SK-N-SH treated with all-trans-retinoic acid at 6 μM for 48 hours (cell line): ENCODE data around the gene RPS8.

Experiments used
- ATAC-seq: fragments of 200-7000 bp; cut with Tn5 transposase; 3 replicates; pipeline ENCODE4 v1.9.1; 2020; ENCODE audit warnings: mild to moderate bottlenecking, moderate library complexity
- ARNTL ChIP-seq: fragments of 450-650 bp; formaldehyde crosslinking; IDR thresholded peaks from 2 replicates; pipeline ENCODE4 v1.5.0; 2020; ENCODE audit warnings: low read depth, mild to moderate bottlenecking, moderate library complexity, borderline replicate concordance
- BACH2 ChIP-seq: fragments of 250-450 bp; sonication (Bioruptor Pico); IDR thresholded peaks from 2 replicates; pipeline ENCODE4 v1.9.0; 2021; ENCODE audit warnings: mild to moderate bottlenecking, borderline replicate concordance
- CSDC2 ChIP-seq: fragments of 250-450 bp; sonication (Bioruptor Pico); IDR thresholded peaks from 2 replicates; pipeline ENCODE4 v1.5.0; 2020; ENCODE audit warnings: mild to moderate bottlenecking, moderate library complexity
- CSRNP3 ChIP-seq: fragments of 250-450 bp; sonication (Bioruptor Pico); IDR thresholded peaks from 2 replicates; pipeline ENCODE4 v1.5.1; 2021; ENCODE audit warnings: mild to moderate bottlenecking, moderate library complexity
- ESRRG ChIP-seq: fragments of 250-450 bp; sonication (Bioruptor Pico); IDR thresholded peaks from 2 replicates; pipeline ENCODE4 v1.6.1; 2021; ENCODE audit warnings: mild to moderate bottlenecking
- GLIS3 ChIP-seq: fragments of 250-450 bp; sonication (Bioruptor Pico); IDR thresholded peaks from 2 replicates; pipeline ENCODE4 v1.5.0; 2020; ENCODE audit warnings: mild to moderate bottlenecking, moderate library complexity
- OSR1 ChIP-seq: fragments of 250-450 bp; sonication (Bioruptor Pico); IDR thresholded peaks from 2 replicates; pipeline ENCODE4 v1.8.0; 2022; ENCODE audit warnings: moderate library complexity, mild to moderate bottlenecking, inconsistent platforms
- PATZ1 ChIP-seq: fragments of 250-450 bp; sonication (Bioruptor Pico); IDR thresholded peaks from 2 replicates; pipeline ENCODE4 v1.8.0; 2020; ENCODE audit warnings: mild to moderate bottlenecking, moderate library complexity, borderline replicate concordance
- POU6F1 ChIP-seq: fragments of 250-450 bp; sonication (Bioruptor Pico); IDR thresholded peaks from 2 replicates; pipeline ENCODE4 v1.8.0; 2021; ENCODE audit warnings: low read depth, mild to moderate bottlenecking, moderate library complexity, borderline replicate concordance
- PPARA ChIP-seq: fragments of 250-450 bp; sonication (Bioruptor Pico); IDR thresholded peaks from 2 replicates; pipeline ENCODE4 v1.5.0; 2020; ENCODE audit warnings: mild to moderate bottlenecking, borderline replicate concordance
- RARB ChIP-seq: fragments of 250-450 bp; sonication (Bioruptor Pico); IDR thresholded peaks from 2 replicates; pipeline ENCODE4 v1.8.0; 2021; ENCODE audit warnings: mild to moderate bottlenecking, moderate library complexity
- TCF4 ChIP-seq: fragments of 250-450 bp; sonication (Bioruptor Pico); IDR thresholded peaks from 2 replicates; pipeline ENCODE4 v1.8.0; 2021; ENCODE audit warnings: mild to moderate bottlenecking, moderate library complexity, borderline replicate concordance
- TOX ChIP-seq: fragments of 250-450 bp; sonication (Bioruptor Pico); IDR thresholded peaks from 2 replicates; pipeline ENCODE4 v1.8.0; 2021; ENCODE audit warnings: mild to moderate bottlenecking, moderate library complexity, borderline replicate concordance
- ZC3H10 ChIP-seq: fragments of 250-450 bp; sonication (Bioruptor Pico); IDR thresholded peaks from 2 replicates; pipeline ENCODE4 v1.5.1; 2021; ENCODE audit warnings: mild to moderate bottlenecking, moderate library complexity
- ZFP3 ChIP-seq: fragments of 250-450 bp; sonication (Bioruptor Pico); IDR thresholded peaks from 2 replicates; pipeline ENCODE4 v1.5.0; 2020; ENCODE audit warnings: mild to moderate bottlenecking, moderate library complexity
- ZFP30 ChIP-seq: fragments of 450-650 bp; formaldehyde crosslinking; IDR thresholded peaks from 2 replicates; pipeline ENCODE4 v1.5.0; 2022; ENCODE audit warnings: mild to moderate bottlenecking, moderate library complexity
- ZNF565 ChIP-seq: fragments of 450-650 bp; formaldehyde crosslinking; conservative IDR thresholded peaks from 2 replicates; pipeline ENCODE4 v1.5.0; 2020; ENCODE audit warnings: low read depth, mild to moderate bottlenecking, moderate library complexity
- ZNF70 ChIP-seq: fragments of 450-650 bp; formaldehyde crosslinking; IDR thresholded peaks from 2 replicates; pipeline ENCODE4 v1.5.0; 2020; ENCODE audit warnings: mild to moderate bottlenecking, moderate library complexity
- ZNF8 ChIP-seq: fragments of 450-650 bp; formaldehyde crosslinking; IDR thresholded peaks from 2 replicates; pipeline ENCODE4 v1.5.0; 2020; ENCODE audit warnings: mild to moderate bottlenecking, moderate library complexity
- TF ChIP-seq, protein P1 (sequence below): fragments of 250-450 bp; sonication (Bioruptor Pico); IDR thresholded peaks from 2 replicates; pipeline ENCODE4 v1.5.1; 2020; ENCODE audit warnings: low read depth, mild to moderate bottlenecking, moderate library complexity
- TF ChIP-seq, protein P2 (sequence below): fragments of 250-450 bp; sonication (Bioruptor Pico); IDR thresholded peaks from 2 replicates; pipeline ENCODE4 v1.5.0; 2020; ENCODE audit warnings: mild to moderate bottlenecking, moderate library complexity

The RPS8 gene

GRCh38 chr1:44819608-44820327, 44.4 kb downstream of the RPS8 start (continued):
- TF ChIP-seq CSRNP3 (CRISPR knock-in tag) (no peak; the same call in 1 of the 2 replicates), ZNF70 (CRISPR knock-in tag) (peak; percentile 34; the same call in 1 of the 2 replicates), CSDC2 (CRISPR knock-in tag) (no peak), TOX (CRISPR knock-in tag) (peak; percentile 76; the same call in 1 of the 2 replicates), GLIS3 (CRISPR knock-in tag) (peak; percentile 90), POU6F1 (CRISPR knock-in tag) (peak; percentile 35; the same call in 1 of the 2 replicates)

DNA sequence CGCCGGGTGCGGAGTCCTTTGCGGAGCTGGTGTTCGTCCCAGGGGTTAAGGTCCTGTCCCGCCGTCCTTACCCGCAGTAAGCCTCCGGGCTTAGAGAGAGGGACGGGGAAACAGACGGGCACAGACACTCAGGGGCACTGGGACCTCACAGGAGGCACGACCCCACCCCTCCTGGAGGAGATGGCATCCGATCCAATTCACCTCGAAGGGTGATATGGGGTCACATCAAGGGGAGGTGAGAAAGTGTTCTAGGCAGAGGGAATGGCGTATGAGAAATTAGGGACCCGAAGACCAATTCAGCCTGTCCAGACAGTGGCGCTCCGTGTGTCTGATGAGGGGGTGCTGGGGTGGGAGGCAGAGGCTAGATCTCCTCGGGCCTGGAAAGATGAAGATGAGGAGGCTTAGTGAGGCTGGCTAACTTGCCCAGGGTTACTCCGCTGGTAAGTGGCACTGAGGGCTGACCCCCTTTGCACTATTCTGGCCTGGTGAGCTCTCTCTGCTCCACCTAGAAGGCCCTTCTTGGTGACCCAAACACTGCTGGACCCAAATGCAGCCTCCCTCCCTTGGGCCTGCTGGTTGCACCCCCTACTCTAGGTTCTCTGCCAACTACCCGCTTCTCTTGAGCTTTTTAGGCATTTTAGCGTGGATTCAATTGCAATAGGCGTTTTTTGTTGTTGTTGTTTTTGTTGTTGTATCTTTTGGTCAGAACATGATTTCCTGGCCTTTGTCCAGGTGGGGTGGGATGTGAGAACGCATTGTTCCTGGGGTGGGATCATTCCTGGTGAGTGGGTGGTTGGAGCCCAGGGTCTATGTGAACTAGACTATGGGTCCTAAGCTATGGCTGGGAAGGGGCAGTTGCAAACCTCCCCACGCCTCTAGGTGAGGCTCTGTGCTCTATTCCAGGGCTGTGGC, 45.2 kb downstream of the RPS8 start:
- peak; percentile 1 for ATAC-seq
- TF ChIP-seq ZC3H10 (no peak), TOX (CRISPR knock-in tag) (no peak), ZFP30 (CRISPR knock-in tag) (no peak), TCF4 (CRISPR knock-in tag) (no peak), PATZ1 (no peak), ESRRG (no peak), GLIS3 (CRISPR knock-in tag) (no peak), ZFP3 (CRISPR knock-in tag) (no peak), PPARA (CRISPR knock-in tag) (no peak), ZNF70 (CRISPR knock-in tag) (no peak), CSDC2 (CRISPR knock-in tag) (no peak), POU6F1 (CRISPR knock-in tag) (no peak), OSR1 (CRISPR knock-in tag) (no peak), ZNF565 (CRISPR knock-in tag) (no peak)
- TF ChIP-seq, protein P1, sequence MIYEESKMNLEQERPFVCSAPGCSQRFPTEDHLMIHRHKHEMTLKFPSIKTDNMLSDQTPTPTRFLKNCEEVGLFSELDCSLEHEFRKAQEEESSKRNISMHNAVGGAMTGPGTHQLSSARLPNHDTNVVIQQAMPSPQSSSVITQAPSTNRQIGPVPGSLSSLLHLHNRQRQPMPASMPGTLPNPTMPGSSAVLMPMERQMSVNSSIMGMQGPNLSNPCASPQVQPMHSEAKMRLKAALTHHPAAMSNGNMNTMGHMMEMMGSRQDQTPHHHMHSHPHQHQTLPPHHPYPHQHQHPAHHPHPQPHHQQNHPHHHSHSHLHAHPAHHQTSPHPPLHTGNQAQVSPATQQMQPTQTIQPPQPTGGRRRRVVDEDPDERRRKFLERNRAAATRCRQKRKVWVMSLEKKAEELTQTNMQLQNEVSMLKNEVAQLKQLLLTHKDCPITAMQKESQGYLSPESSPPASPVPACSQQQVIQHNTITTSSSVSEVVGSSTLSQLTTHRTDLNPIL (CRISPR knock-in tag), result no peak

GRCh38 chr1:44821240-44821715, 45.9 kb downstream of the RPS8 start:
- ATAC-seq, result no peak
- TF ChIP-seq, protein P2, sequence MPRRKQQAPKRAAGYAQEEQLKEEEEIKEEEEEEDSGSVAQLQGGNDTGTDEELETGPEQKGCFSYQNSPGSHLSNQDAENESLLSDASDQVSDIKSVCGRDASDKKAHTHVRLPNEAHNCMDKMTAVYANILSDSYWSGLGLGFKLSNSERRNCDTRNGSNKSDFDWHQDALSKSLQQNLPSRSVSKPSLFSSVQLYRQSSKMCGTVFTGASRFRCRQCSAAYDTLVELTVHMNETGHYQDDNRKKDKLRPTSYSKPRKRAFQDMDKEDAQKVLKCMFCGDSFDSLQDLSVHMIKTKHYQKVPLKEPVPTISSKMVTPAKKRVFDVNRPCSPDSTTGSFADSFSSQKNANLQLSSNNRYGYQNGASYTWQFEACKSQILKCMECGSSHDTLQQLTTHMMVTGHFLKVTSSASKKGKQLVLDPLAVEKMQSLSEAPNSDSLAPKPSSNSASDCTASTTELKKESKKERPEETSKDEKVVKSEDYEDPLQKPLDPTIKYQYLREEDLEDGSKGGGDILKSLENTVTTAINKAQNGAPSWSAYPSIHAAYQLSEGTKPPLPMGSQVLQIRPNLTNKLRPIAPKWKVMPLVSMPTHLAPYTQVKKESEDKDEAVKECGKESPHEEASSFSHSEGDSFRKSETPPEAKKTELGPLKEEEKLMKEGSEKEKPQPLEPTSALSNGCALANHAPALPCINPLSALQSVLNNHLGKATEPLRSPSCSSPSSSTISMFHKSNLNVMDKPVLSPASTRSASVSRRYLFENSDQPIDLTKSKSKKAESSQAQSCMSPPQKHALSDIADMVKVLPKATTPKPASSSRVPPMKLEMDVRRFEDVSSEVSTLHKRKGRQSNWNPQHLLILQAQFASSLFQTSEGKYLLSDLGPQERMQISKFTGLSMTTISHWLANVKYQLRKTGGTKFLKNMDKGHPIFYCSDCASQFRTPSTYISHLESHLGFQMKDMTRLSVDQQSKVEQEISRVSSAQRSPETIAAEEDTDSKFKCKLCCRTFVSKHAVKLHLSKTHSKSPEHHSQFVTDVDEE, result no peak
- no peak for TF ChIP-seq PATZ1
- TF ChIP-seq ZC3H10, result no peak
- TF ChIP-seq RARB (CRISPR knock-in tag), result no peak
- TF ChIP-seq GLIS3 (CRISPR knock-in tag), result no peak
- no peak for TF ChIP-seq ARNTL (CRISPR knock-in tag)
- no peak for TF ChIP-seq BACH2 (CRISPR knock-in tag)
- TF ChIP-seq ZFP3 (CRISPR knock-in tag), result no peak
- no peak for TF ChIP-seq ZNF8 (CRISPR knock-in tag)
- no peak for TF ChIP-seq PPARA (CRISPR knock-in tag)
